Vagina (tissue), 2 donors: Measurements from ENCODE around the gene TECR.
A peak's percentile ranks its signal among the peaks of the same experiment; 100 is the strongest.

Experiments
- POLR2A ChIP-seq, 2 donors: fragments of 450-650 bp; IDR thresholded peaks; one replicate each; pipeline ENCODE4 v1.6.1; 2017; ENCODE audit warnings: antibody characterized with exemption in 2 of 2, mild to moderate bottlenecking in 2 of 2, moderate library complexity in 2 of 2
- POLR2AphosphoS5 ChIP-seq, 2 donors: sonication (generic); formaldehyde crosslinking; IDR thresholded peaks; one replicate each; pipeline ENCODE4 v1.9.0; 2017; ENCODE audit warnings: antibody characterized with exemption in 2 of 2, mild to moderate bottlenecking in 2 of 2, low read depth in 1 of 2; ENCODE audit not compliant: insufficient read depth in 1 of 2
- TF ChIP-seq, protein P1 (sequence below), 3 experiments: fragments of 450-650 bp in 2 of 3; fragments of 200-600 bp in 1 of 3; sonication (generic) in 1 of 3; IDR thresholded peaks; one replicate each; pipeline ENCODE4 v1.5.1; 2017 to 2019; ENCODE audit warnings: antibody characterized with exemption in 3 of 3, mild to moderate bottlenecking in 2 of 3, moderate library complexity in 2 of 3

DNA sequence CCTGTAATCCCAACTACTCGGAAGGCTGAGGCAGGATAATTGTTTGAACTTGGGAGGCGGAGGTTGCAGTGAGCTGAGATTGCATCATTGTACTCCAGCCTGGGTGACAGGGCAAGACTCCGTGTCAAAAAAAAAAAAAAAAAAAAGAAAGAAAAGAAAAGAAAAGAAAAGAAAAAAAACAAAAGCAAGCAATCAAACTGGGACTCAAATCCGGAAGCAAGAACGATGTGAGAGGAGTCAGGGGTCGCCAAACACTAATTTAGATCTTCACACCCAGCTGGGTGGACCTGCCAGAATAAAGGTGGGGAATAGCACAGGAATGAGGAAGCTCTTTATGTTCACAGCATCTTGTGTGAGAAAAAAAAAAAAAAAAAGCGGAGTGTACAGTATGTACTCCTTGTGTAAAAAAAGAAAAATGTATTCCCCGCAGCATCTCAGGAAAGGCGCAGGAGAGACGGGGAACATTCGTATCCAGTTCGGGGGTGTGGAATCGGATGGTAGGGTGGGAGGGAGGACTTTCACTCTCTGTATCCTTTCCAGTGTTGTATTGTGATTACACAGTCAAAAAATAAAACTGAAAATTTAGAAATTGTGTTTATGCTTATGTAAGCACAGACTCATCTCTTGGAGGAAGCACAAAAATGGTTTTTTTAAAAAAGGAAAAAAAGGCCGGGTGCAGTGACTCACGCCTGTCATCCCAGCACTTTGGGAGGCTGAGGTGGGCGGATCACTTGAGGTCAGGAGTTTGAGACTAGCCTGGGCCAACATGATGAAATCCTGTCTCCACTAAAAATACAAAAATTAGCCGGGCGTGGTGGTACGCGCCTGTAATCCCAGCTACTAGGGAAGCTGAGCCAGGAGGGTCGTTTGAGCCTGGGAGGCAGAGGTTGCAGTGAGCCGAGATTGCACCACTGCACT, 18.8 kb upstream of the TECR start:
- TF ChIP-seq, protein P1, sequence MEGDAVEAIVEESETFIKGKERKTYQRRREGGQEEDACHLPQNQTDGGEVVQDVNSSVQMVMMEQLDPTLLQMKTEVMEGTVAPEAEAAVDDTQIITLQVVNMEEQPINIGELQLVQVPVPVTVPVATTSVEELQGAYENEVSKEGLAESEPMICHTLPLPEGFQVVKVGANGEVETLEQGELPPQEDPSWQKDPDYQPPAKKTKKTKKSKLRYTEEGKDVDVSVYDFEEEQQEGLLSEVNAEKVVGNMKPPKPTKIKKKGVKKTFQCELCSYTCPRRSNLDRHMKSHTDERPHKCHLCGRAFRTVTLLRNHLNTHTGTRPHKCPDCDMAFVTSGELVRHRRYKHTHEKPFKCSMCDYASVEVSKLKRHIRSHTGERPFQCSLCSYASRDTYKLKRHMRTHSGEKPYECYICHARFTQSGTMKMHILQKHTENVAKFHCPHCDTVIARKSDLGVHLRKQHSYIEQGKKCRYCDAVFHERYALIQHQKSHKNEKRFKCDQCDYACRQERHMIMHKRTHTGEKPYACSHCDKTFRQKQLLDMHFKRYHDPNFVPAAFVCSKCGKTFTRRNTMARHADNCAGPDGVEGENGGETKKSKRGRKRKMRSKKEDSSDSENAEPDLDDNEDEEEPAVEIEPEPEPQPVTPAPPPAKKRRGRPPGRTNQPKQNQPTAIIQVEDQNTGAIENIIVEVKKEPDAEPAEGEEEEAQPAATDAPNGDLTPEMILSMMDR (IDR thresholded peaks at IDR 0.05), result no peak
- TF ChIP-seq POLR2AphosphoS5 (IDR thresholded peaks at IDR 0.05; ENCODE audit: insufficient read depth in 1 of 2, low read depth in 1 of 2) (peak; percentile 62 to 76), POLR2A (IDR thresholded peaks at IDR 0.05) (no peak)
